GM12892 (cell line): ENCODE measurements around the gene NT5C2.

ENCODE experiments used
- POLR2A ChIP-seq: IDR thresholded peaks from 2 replicates; pipeline ENCODE4 v1.6.1; 2011; ENCODE audit warnings: low read depth, low read length, control low read depth
- POLR2AphosphoS5 ChIP-seq: IDR thresholded peaks from 2 replicates; pipeline ENCODE4 v1.6.1; 2011; ENCODE audit warnings: low read depth, low read length, control low read depth

GRCh38 chr10:103114876-103115275, 78.2 kb downstream of the NT5C2 start:
- TF ChIP-seq POLR2A (no peak), POLR2AphosphoS5 (no peak)
